Prostate gland (tissue), 2 donors: Measurements from ENCODE around the gene KRT6C.

ENCODE experiments used
- CTCF ChIP-seq, 4 experiments: fragments of 200-600 bp in 2 of 4; fragments of 450-650 bp in 2 of 4; sonication (generic) in 2 of 4; IDR thresholded peaks; 1 replicate in 3 of 4; 2 replicates in 1 of 4; pipeline ENCODE4 v1.5.1; 2016 to 2019; ENCODE audit warnings: antibody characterized with exemption in 4 of 4, mild to moderate bottlenecking in 2 of 4, moderate library complexity in 2 of 4
- POLR2A ChIP-seq: fragments of 450-650 bp; IDR thresholded peaks from one replicate; pipeline ENCODE4 v1.6.1; 2016; ENCODE audit warnings: antibody characterized with exemption, mild to moderate bottlenecking
- POLR2AphosphoS5 ChIP-seq: sonication (generic); formaldehyde crosslinking; IDR thresholded peaks from one replicate; pipeline ENCODE4 v1.6.1; 2017; ENCODE audit warnings: antibody characterized with exemption

GRCh38 chr12:52496054-52496453 is 22.4 kb upstream of the KRT6C start:
- TF ChIP-seq POLR2A (no peak), POLR2AphosphoS5 (no peak), CTCF (IDR thresholded peaks at IDR 0.05) (no peak)
